SK-N-SH treated with all-trans-retinoic acid at 6 μM for 48 hours (cell line): ENCODE results near the gene CNTN1.

Experiments used
- ATAC-seq: fragments of 200-7000 bp; cut with Tn5 transposase; 3 replicates; pipeline ENCODE4 v1.9.1; 2020; ENCODE audit warnings: mild to moderate bottlenecking, moderate library complexity
- ARNTL ChIP-seq: fragments of 450-650 bp; formaldehyde crosslinking; IDR thresholded peaks from 2 replicates; pipeline ENCODE4 v1.5.0; 2020; ENCODE audit warnings: low read depth, mild to moderate bottlenecking, moderate library complexity, borderline replicate concordance
- BACH2 ChIP-seq: fragments of 250-450 bp; sonication (Bioruptor Pico); IDR thresholded peaks from 2 replicates; pipeline ENCODE4 v1.9.0; 2021; ENCODE audit warnings: mild to moderate bottlenecking, borderline replicate concordance
- CSDC2 ChIP-seq: fragments of 250-450 bp; sonication (Bioruptor Pico); IDR thresholded peaks from 2 replicates; pipeline ENCODE4 v1.5.0; 2020; ENCODE audit warnings: mild to moderate bottlenecking, moderate library complexity
- ESRRG ChIP-seq: fragments of 250-450 bp; sonication (Bioruptor Pico); IDR thresholded peaks from 2 replicates; pipeline ENCODE4 v1.6.1; 2021; ENCODE audit warnings: mild to moderate bottlenecking
- GLIS3 ChIP-seq: fragments of 250-450 bp; sonication (Bioruptor Pico); IDR thresholded peaks from 2 replicates; pipeline ENCODE4 v1.5.0; 2020; ENCODE audit warnings: mild to moderate bottlenecking, moderate library complexity
- ISL1 ChIP-seq: fragments of 250-450 bp; sonication (Bioruptor Pico); IDR thresholded peaks from 2 replicates; pipeline ENCODE4 v2.1.2; 2022; ENCODE audit warnings: mild to moderate bottlenecking, moderate library complexity
- OSR1 ChIP-seq: fragments of 250-450 bp; sonication (Bioruptor Pico); IDR thresholded peaks from 2 replicates; pipeline ENCODE4 v1.8.0; 2022; ENCODE audit warnings: moderate library complexity, mild to moderate bottlenecking, inconsistent platforms
- PPARA ChIP-seq: fragments of 250-450 bp; sonication (Bioruptor Pico); IDR thresholded peaks from 2 replicates; pipeline ENCODE4 v1.5.0; 2020; ENCODE audit warnings: mild to moderate bottlenecking, borderline replicate concordance
- RARB ChIP-seq: fragments of 250-450 bp; sonication (Bioruptor Pico); IDR thresholded peaks from 2 replicates; pipeline ENCODE4 v1.8.0; 2021; ENCODE audit warnings: mild to moderate bottlenecking, moderate library complexity
- SNAI2 ChIP-seq: fragments of 250-450 bp; sonication (Bioruptor Pico); IDR thresholded peaks from 2 replicates; pipeline ENCODE4 v1.5.0; 2020; ENCODE audit warnings: mild to moderate bottlenecking, moderate library complexity
- TCF4 ChIP-seq: fragments of 250-450 bp; sonication (Bioruptor Pico); IDR thresholded peaks from 2 replicates; pipeline ENCODE4 v1.8.0; 2021; ENCODE audit warnings: mild to moderate bottlenecking, moderate library complexity, borderline replicate concordance
- TOX ChIP-seq: fragments of 250-450 bp; sonication (Bioruptor Pico); IDR thresholded peaks from 2 replicates; pipeline ENCODE4 v1.8.0; 2021; ENCODE audit warnings: mild to moderate bottlenecking, moderate library complexity, borderline replicate concordance
- ZC3H10 ChIP-seq: fragments of 250-450 bp; sonication (Bioruptor Pico); IDR thresholded peaks from 2 replicates; pipeline ENCODE4 v1.5.1; 2021; ENCODE audit warnings: mild to moderate bottlenecking, moderate library complexity
- ZFP3 ChIP-seq: fragments of 250-450 bp; sonication (Bioruptor Pico); IDR thresholded peaks from 2 replicates; pipeline ENCODE4 v1.5.0; 2020; ENCODE audit warnings: mild to moderate bottlenecking, moderate library complexity
- ZFP30 ChIP-seq: fragments of 450-650 bp; formaldehyde crosslinking; IDR thresholded peaks from 2 replicates; pipeline ENCODE4 v1.5.0; 2022; ENCODE audit warnings: mild to moderate bottlenecking, moderate library complexity
- ZNF565 ChIP-seq: fragments of 450-650 bp; formaldehyde crosslinking; conservative IDR thresholded peaks from 2 replicates; pipeline ENCODE4 v1.5.0; 2020; ENCODE audit warnings: low read depth, mild to moderate bottlenecking, moderate library complexity
- ZNF70 ChIP-seq: fragments of 450-650 bp; formaldehyde crosslinking; IDR thresholded peaks from 2 replicates; pipeline ENCODE4 v1.5.0; 2020; ENCODE audit warnings: mild to moderate bottlenecking, moderate library complexity
- ZNF8 ChIP-seq: fragments of 450-650 bp; formaldehyde crosslinking; IDR thresholded peaks from 2 replicates; pipeline ENCODE4 v1.5.0; 2020; ENCODE audit warnings: mild to moderate bottlenecking, moderate library complexity
- TF ChIP-seq, protein P1 (sequence below): fragments of 250-450 bp; sonication (Bioruptor Pico); IDR thresholded peaks from 2 replicates; pipeline ENCODE4 v1.5.1; 2021; ENCODE audit warnings: mild to moderate bottlenecking, moderate library complexity
- TF ChIP-seq, protein P2 (sequence below): fragments of 250-450 bp; sonication (Bioruptor Pico); IDR thresholded peaks from 2 replicates; pipeline ENCODE4 v1.8.0; 2021; ENCODE audit warnings: low read depth, mild to moderate bottlenecking, moderate library complexity, borderline replicate concordance
- TF ChIP-seq, protein P3 (sequence below): fragments of 250-450 bp; sonication (Bioruptor Pico); IDR thresholded peaks from 2 replicates; pipeline ENCODE4 v1.8.0; 2020; ENCODE audit warnings: mild to moderate bottlenecking, moderate library complexity, borderline replicate concordance
- TF ChIP-seq, protein P4 (sequence below): fragments of 250-450 bp; sonication (Bioruptor Pico); IDR thresholded peaks from 2 replicates; pipeline ENCODE4 v1.5.0; 2020; ENCODE audit warnings: mild to moderate bottlenecking, moderate library complexity
- TF ChIP-seq, protein P5 (sequence below): fragments of 250-450 bp; sonication (Bioruptor Pico); IDR thresholded peaks from 2 replicates; pipeline ENCODE4 v1.5.1; 2020; ENCODE audit warnings: low read depth, mild to moderate bottlenecking, moderate library complexity

The CNTN1 gene

DNA sequence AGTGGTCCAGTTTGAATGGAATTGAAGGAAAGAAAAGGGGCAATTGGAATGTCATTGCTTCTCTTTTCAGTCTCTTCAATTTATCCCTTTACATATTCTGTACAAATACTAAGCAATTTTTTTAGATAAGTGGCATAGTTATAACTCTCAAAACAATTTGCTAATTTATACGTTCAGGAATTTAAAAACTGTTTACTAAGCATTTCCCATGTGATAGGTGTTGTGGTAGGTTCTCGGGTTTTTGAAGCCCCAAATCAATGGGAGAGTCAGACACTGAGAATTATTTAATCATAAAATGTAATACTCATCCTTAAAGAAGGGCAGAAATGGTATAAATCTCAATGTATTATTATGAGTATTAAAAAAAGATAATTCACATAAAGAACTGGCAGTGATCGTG, 197.1 kb downstream of the CNTN1 start:
- no peak for TF ChIP-seq SNAI2 (CRISPR knock-in tag)
- no peak for TF ChIP-seq ARNTL (CRISPR knock-in tag)
- TF ChIP-seq RARB (CRISPR knock-in tag): no peak
- no peak for TF ChIP-seq ZC3H10 (CRISPR knock-in tag)
- TF ChIP-seq, protein P1, sequence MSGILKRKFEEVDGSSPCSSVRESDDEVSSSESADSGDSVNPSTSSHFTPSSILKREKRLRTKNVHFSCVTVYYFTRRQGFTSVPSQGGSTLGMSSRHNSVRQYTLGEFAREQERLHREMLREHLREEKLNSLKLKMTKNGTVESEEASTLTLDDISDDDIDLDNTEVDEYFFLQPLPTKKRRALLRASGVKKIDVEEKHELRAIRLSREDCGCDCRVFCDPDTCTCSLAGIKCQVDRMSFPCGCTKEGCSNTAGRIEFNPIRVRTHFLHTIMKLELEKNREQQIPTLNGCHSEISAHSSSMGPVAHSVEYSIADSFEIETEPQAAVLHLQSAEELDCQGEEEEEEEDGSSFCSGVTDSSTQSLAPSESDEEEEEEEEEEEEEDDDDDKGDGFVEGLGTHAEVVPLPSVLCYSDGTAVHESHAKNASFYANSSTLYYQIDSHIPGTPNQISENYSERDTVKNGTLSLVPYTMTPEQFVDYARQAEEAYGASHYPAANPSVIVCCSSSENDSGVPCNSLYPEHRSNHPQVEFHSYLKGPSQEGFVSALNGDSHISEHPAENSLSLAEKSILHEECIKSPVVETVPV: no peak
- TF ChIP-seq GLIS3 (CRISPR knock-in tag): no peak
- TF ChIP-seq ISL1 (CRISPR knock-in tag): no peak
- ATAC-seq: no peak

DNA sequence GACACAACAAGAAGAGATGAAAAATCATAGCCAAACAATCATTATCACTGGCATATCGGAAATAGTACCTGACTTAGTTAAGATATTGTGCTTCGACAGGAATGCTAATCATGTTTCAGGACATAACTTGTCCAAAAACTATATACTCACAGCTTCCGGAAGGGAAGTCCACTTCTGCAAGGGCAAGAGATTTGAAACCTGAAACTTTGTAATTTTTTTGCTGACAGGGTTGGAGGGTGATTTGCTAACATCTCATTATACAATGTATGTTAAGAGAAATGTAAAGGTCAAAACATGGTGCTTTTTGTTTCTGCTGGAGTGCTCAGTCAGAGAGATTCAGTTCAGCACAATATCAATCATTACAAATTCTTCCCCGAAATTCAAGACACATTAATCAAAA, 200.3 kb downstream of the CNTN1 start:
- ATAC-seq: no peak
- TF ChIP-seq ZFP3 (CRISPR knock-in tag) (no peak), ZNF565 (CRISPR knock-in tag) (no peak), ARNTL (CRISPR knock-in tag) (no peak), SNAI2 (CRISPR knock-in tag) (no peak), TOX (no peak), ISL1 (CRISPR knock-in tag) (no peak), TCF4 (CRISPR knock-in tag) (no peak), OSR1 (CRISPR knock-in tag) (no peak), BACH2 (CRISPR knock-in tag) (no peak), ZNF70 (CRISPR knock-in tag) (no peak), GLIS3 (CRISPR knock-in tag) (no peak), ZNF8 (CRISPR knock-in tag) (no peak), RARB (CRISPR knock-in tag) (no peak), ZFP30 (CRISPR knock-in tag) (no peak), ZC3H10 (CRISPR knock-in tag) (no peak)
- TF ChIP-seq, protein P2, sequence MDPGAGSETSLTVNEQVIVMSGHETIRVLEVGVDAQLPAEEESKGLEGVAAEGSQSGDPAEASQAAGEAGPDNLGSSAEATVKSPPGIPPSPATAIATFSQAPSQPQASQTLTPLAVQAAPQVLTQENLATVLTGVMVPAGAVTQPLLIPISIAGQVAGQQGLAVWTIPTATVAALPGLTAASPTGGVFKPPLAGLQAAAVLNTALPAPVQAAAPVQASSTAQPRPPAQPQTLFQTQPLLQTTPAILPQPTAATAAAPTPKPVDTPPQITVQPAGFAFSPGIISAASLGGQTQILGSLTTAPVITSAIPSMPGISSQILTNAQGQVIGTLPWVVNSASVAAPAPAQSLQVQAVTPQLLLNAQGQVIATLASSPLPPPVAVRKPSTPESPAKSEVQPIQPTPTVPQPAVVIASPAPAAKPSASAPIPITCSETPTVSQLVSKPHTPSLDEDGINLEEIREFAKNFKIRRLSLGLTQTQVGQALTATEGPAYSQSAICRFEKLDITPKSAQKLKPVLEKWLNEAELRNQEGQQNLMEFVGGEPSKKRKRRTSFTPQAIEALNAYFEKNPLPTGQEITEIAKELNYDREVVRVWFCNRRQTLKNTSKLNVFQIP: no peak
- TF ChIP-seq, protein P3, sequence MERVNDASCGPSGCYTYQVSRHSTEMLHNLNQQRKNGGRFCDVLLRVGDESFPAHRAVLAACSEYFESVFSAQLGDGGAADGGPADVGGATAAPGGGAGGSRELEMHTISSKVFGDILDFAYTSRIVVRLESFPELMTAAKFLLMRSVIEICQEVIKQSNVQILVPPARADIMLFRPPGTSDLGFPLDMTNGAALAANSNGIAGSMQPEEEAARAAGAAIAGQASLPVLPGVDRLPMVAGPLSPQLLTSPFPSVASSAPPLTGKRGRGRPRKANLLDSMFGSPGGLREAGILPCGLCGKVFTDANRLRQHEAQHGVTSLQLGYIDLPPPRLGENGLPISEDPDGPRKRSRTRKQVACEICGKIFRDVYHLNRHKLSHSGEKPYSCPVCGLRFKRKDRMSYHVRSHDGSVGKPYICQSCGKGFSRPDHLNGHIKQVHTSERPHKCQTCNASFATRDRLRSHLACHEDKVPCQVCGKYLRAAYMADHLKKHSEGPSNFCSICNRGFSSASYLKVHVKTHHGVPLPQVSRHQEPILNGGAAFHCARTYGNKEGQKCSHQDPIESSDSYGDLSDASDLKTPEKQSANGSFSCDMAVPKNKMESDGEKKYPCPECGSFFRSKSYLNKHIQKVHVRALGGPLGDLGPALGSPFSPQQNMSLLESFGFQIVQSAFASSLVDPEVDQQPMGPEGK (CRISPR knock-in tag): no peak
- TF ChIP-seq, all 23 proteins: peak for 0

DNA sequence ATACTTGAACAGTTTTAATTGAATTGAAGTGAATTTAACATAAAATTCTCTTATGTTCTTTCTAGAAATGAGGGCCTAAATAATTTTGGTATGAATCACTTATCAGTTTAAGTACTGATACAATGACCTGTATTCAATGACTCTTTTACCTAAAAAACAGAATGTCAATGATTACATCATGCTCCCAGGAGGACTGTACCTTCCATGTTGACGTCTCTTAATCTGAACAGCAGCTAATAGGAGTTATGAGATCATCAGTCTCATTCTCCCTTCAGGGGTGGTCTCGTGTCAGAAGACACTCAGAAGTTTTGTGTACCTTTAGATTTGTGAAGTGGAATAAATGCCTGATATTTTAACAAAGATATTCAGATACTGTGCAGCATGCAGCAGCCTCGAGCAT, 206.3 kb downstream of the CNTN1 start:
- TF ChIP-seq ZNF8 (CRISPR knock-in tag) (no peak), CSDC2 (no peak), GLIS3 (CRISPR knock-in tag) (no peak), ESRRG (CRISPR knock-in tag) (no peak), ZC3H10 (CRISPR knock-in tag) (no peak), SNAI2 (CRISPR knock-in tag) (no peak), ZNF70 (CRISPR knock-in tag) (no peak), PPARA (CRISPR knock-in tag) (no peak), TOX (no peak), ARNTL (CRISPR knock-in tag) (no peak), OSR1 (CRISPR knock-in tag) (no peak)
- TF ChIP-seq, protein P4, sequence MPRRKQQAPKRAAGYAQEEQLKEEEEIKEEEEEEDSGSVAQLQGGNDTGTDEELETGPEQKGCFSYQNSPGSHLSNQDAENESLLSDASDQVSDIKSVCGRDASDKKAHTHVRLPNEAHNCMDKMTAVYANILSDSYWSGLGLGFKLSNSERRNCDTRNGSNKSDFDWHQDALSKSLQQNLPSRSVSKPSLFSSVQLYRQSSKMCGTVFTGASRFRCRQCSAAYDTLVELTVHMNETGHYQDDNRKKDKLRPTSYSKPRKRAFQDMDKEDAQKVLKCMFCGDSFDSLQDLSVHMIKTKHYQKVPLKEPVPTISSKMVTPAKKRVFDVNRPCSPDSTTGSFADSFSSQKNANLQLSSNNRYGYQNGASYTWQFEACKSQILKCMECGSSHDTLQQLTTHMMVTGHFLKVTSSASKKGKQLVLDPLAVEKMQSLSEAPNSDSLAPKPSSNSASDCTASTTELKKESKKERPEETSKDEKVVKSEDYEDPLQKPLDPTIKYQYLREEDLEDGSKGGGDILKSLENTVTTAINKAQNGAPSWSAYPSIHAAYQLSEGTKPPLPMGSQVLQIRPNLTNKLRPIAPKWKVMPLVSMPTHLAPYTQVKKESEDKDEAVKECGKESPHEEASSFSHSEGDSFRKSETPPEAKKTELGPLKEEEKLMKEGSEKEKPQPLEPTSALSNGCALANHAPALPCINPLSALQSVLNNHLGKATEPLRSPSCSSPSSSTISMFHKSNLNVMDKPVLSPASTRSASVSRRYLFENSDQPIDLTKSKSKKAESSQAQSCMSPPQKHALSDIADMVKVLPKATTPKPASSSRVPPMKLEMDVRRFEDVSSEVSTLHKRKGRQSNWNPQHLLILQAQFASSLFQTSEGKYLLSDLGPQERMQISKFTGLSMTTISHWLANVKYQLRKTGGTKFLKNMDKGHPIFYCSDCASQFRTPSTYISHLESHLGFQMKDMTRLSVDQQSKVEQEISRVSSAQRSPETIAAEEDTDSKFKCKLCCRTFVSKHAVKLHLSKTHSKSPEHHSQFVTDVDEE (CRISPR knock-in tag): no peak
- TF ChIP-seq, protein P5, sequence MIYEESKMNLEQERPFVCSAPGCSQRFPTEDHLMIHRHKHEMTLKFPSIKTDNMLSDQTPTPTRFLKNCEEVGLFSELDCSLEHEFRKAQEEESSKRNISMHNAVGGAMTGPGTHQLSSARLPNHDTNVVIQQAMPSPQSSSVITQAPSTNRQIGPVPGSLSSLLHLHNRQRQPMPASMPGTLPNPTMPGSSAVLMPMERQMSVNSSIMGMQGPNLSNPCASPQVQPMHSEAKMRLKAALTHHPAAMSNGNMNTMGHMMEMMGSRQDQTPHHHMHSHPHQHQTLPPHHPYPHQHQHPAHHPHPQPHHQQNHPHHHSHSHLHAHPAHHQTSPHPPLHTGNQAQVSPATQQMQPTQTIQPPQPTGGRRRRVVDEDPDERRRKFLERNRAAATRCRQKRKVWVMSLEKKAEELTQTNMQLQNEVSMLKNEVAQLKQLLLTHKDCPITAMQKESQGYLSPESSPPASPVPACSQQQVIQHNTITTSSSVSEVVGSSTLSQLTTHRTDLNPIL: no peak
- TF ChIP-seq, protein P3 (CRISPR knock-in tag): no peak
- TF ChIP-seq, protein P2: no peak
- no peak for ATAC-seq
